ENCODE results near the gene PPP1R2B.

The PPP1R2B gene
- long read RNA-seq = 0 reads

GRCh38 chr5:156850206-156850751 lies at the start of gene PPP1R2B:
TSS of gene PPP1R2B (plus strand) at chr5:156850295. CDS start at chr5:156850563, 268 bp downstream.
- Histone ChIP-seq H3K4me3 (replicated peaks; ENCODE audit: insufficient read depth, low read length) (no peak within 1 kb of the TSS), H3K27me3 (ENCODE audit: insufficient read depth, poor library complexity, severe bottlenecking) (peaks cover 5% of the 10 kb centered on the region), H3K27ac (replicated peaks) (no peak within 1 kb of the TSS)
- no peak for DNase-seq (ENCODE audit: low read depth in 1 of 2, low spot score in 1 of 2)
- TF ChIP-seq, protein P1, sequence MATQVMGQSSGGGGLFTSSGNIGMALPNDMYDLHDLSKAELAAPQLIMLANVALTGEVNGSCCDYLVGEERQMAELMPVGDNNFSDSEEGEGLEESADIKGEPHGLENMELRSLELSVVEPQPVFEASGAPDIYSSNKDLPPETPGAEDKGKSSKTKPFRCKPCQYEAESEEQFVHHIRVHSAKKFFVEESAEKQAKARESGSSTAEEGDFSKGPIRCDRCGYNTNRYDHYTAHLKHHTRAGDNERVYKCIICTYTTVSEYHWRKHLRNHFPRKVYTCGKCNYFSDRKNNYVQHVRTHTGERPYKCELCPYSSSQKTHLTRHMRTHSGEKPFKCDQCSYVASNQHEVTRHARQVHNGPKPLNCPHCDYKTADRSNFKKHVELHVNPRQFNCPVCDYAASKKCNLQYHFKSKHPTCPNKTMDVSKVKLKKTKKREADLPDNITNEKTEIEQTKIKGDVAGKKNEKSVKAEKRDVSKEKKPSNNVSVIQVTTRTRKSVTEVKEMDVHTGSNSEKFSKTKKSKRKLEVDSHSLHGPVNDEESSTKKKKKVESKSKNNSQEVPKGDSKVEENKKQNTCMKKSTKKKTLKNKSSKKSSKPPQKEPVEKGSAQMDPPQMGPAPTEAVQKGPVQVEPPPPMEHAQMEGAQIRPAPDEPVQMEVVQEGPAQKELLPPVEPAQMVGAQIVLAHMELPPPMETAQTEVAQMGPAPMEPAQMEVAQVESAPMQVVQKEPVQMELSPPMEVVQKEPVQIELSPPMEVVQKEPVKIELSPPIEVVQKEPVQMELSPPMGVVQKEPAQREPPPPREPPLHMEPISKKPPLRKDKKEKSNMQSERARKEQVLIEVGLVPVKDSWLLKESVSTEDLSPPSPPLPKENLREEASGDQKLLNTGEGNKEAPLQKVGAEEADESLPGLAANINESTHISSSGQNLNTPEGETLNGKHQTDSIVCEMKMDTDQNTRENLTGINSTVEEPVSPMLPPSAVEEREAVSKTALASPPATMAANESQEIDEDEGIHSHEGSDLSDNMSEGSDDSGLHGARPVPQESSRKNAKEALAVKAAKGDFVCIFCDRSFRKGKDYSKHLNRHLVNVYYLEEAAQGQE (IDR thresholded peaks at IDR 0.05; ENCODE audit: insufficient replicate concordance, low read depth) = no peak
- TF ChIP-seq CTCF (IDR thresholded peaks at IDR 0.05; ENCODE audit: insufficient read depth, low read length) = no peak

DNA sequence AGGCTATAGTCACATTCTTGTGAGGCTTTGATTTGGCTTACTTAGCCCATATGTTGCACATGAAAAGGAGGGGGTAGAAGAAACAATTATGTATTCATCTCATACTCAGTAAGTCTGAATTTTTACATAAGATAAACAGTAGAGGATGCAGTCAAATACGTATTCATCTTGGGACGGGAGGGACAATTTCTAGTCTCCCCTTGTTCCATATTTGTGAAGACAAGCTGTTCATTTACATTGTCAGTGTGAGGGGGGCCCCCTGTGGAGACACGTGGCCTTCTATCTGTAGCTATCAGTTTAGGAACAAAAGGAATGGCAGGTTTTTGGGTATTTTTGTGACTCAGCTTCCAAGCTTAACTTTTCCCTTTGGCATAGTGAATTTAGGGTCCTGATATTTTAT lies 49.2 kb upstream of the PPP1R2B start:
- no peak overlapping the region for H3K27ac ChIP-seq (replicated peaks)
- DNase-seq (ENCODE audit: low read depth in 1 of 2, low spot score in 1 of 2) = no peak
- TF ChIP-seq POLR2AphosphoS5 (IDR thresholded peaks at IDR 0.05; ENCODE audit: low read depth) (no peak), GABPA (IDR thresholded peaks at IDR 0.05; ENCODE audit: low read depth) (no peak), CTCF (IDR thresholded peaks at IDR 0.05; ENCODE audit: insufficient read depth, low read length) (no peak), SPI1 (IDR thresholded peaks at IDR 0.05; ENCODE audit: borderline replicate concordance, low read depth) (no peak)
- TF ChIP-seq, protein P1 (IDR thresholded peaks at IDR 0.05; ENCODE audit: insufficient replicate concordance, low read depth) = no peak
- peaks cover 2% of the 10 kb centered on the region for H3K27me3 ChIP-seq (ENCODE audit: insufficient read depth, poor library complexity, severe bottlenecking)
- no peak overlapping the region for H3K4me3 ChIP-seq (replicated peaks; ENCODE audit: insufficient read depth, low read length)

GRCh38 chr5:156802501-156802900 lies 47.6 kb upstream of the PPP1R2B start:
- peaks cover 2% of the 10 kb centered on the region for H3K27me3 ChIP-seq (ENCODE audit: insufficient read depth, poor library complexity, severe bottlenecking)
- no peak for DNase-seq (ENCODE audit: low read depth in 1 of 2, low spot score in 1 of 2)
- no peak overlapping the region for H3K27ac ChIP-seq (replicated peaks)
- H3K4me3 ChIP-seq (replicated peaks; ENCODE audit: insufficient read depth, low read length) = no peak overlapping the region
- TF ChIP-seq GABPA (IDR thresholded peaks at IDR 0.05; ENCODE audit: low read depth) = no peak
- no peak for TF ChIP-seq POLR2AphosphoS5 (IDR thresholded peaks at IDR 0.05; ENCODE audit: low read depth)
- no peak for TF ChIP-seq SPI1 (IDR thresholded peaks at IDR 0.05; ENCODE audit: borderline replicate concordance, low read depth)
- TF ChIP-seq, protein P1 (IDR thresholded peaks at IDR 0.05; ENCODE audit: insufficient replicate concordance, low read depth) = no peak
- TF ChIP-seq CTCF (IDR thresholded peaks at IDR 0.05; ENCODE audit: insufficient read depth, low read length) = no peak
